Dermis microvascular lymphatic vessel endothelial cell (primary cell): ENCODE data around the gene CCDC92. TPM values are rescaled to one million over a fixed set of nuclear protein-coding genes. Genes with fewer than 3 reads are reported as not detected.
A peak's percentile ranks its signal among the peaks of the same experiment; 100 is the strongest.

Experiments used
- DNase-seq, 2 donors: peaks; one replicate each; pipeline versions ENCODE4 v3.0.0 to v3.0.0-alpha.2; 2010; ENCODE audit warnings: low read depth in 2 of 2
- total RNA-seq: library from RNA; depleted of rRNA; stranded (reverse); fragments of >200 nt; gene quantifications from 2 replicates; pipeline ENCODE4 v1.2.1, GENCODE V29; 2014

The CCDC92 gene
- 4.1 and 7.0 TPM in 2 replicates for total RNA-seq

DNA sequence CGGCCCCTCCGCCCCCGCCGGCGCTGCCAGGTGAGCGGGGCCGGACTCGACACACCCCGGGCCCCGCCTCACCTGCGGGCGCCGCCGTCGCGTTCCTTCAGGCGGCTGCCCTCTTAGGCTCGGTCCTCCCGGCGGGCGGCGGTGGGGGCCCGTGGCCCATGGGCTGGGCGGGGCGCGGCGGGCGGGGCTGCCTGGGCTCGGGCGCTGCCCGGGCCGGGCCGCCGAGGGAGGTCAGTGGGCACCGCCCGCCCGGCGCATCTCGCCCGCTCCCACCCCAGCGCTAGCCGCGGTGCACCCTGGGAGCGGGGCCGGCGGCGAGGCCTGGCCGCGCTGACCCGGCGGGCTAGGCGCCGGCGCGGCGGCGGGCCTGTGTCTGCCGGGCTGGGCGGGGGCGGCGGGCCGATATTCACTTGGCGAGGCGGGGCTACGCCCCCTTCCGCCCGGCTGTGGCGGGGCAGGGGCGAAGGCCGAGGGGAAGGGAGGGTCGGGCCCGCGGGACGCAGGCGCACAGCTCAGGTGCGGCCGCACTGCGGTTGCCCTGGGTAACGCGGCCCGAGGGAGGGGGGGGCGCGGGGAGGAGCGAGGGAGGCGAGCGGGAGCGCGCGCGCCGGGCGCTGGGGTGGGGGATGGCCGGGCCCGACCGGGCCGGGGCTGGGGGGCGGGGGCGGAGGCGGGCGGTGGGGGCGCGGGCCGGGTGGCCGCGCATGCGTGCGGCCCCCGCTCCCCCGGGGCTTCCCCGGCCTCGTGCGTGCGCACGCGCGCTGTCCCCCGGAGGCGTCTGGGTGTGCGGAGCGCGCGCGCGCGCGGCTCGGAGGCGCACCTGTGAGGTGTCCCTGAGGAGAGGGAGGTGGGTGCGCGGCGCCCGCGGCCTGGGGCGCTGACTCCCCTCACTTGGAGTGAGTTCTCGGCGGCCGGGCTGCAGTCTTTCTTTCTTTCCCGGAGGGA is at the start of gene CCDC92, which contains the start of gene ZNF664:
Gene CCDC92, minus strand, starts transcription at position 375 of the 945 bp plus-strand sequence. CDS start 28,526 bp downstream, outside the sequence.
Gene ZNF664, plus strand, starts transcription at position 759 of the 945 bp plus-strand sequence. CDS start 38,930 bp downstream, outside the sequence.
- peak; percentile 76 to 93 for DNase-seq

DNA sequence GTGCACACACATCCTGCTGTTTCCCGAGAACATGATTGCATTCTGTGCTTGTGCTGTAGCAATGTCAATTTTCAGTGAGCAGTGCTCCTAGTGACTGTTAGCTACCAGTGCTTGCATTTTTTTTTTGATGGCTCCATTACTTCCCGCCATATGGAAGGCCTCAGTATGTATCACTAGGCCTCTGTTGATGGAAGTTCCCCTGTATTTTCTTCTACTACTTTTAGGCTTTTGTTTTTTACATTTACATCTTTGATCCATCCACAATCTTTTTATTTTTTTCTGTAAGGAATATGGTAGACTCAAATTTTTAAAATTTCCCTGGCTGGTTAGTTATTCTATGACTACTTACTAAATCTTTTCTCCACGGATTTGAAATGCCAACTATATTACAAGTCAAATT is 49.5 kb upstream of the CCDC92 start:
- DNase-seq = no peak

GRCh38 chr12:124021007-124021406 is 48.4 kb upstream of the CCDC92 start:
- no peak for DNase-seq

DNA sequence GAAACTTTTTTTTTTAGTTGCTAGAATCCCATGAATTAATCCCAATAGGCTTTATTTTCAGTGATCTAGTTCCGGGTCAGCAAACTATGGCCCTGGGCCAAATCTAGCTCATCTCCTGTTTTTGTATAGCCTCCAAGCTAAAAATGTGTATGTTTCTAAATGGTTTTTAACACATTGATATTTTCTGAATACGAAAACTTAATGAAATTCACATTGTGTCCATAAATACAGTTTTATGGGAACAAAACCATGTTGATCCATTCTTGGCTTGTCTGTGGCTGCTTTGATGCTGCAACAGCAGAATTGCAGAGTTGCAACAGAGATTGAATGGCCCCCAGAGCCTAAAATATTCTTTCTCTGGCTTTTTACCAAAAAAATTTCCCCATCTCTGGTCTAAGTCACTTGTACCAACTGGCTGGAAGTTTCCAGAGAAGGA is 47.9 kb upstream of the CCDC92 start:
- no peak for DNase-seq

GRCh38 chr12:124019115-124019514 is 46.5 kb upstream of the CCDC92 start:
- DNase-seq = no peak

- peak in 1 of 2 donors; percentile 33 for DNase-seq
These were observed 45.9 kb upstream of the CCDC92 start for GRCh38 chr12:124018539-124018938.

- no peak for DNase-seq
These were observed 44.4 kb upstream of the CCDC92 start for GRCh38 chr12:124017064-124017463.

DNA sequence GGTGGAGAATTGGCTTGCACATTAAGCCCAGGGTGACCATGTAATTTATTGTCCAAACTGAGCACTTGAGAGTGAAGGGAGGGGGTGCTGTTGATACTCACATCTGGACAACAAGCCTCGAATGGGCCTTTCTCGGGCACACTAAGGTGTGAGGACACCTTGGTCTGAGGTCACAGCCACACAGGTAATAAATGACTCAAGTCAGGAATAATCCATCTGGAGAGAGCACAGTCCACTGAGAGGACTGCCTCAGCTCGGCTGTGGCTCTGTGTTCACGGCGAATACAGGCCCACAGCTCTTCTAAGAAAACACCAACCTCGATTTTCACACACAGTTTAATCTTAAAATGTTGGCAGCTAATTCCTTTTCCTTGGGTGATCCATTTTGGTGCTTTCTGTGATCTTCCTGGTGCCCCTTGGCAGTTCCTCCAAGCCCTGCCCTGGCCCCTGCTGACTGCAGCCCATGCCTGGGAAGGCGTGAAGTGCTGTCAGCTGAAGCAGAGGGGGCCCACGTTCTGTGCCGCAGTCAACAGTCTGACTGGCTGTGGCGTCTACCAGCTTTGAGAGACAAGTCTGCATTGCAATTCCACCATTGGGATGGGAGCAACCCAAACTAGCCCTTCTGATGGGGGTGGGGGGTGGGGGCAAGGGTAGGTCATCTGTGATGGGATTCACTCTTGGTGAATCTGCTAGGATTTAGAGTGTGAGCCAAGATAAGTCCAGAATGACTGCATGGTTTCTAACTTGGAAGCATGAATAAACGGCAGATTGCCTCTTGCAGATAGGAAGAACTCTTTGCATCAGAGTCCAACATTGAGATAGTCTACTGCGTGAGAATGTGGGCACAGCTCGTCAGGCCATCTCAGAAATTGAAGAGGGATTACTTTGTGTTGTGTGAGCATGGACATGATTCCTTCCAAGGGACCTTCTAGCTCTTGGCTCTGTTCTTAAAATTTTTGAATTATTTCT is 43.1 kb upstream of the CCDC92 start:
- no peak for DNase-seq

DNA sequence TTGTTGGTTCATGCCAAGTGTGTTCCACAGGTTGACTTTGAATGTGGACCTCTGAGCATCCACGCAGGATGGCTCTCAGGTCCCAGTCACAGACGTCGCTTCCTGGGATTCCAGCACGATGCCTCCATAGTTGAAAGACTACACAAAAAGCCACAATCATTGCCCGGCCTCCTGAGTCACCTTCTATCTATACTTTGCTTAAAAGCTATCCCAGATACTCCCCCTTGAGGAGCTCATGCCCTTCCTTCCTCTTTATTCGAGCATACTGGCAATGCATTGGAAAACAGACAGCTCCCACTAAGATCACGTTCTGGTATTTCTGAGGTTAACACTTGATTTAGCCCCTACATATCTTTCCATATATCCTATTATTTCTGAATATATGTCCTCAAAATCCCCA is 40.4 kb upstream of the CCDC92 start:
- DNase-seq = no peak

GRCh38 chr12:124011435-124012115 is 38.9 kb upstream of the CCDC92 start:
- DNase-seq = no peak

GRCh38 chr12:124010687-124011086 is 38.1 kb upstream of the CCDC92 start:
- no peak for DNase-seq

- no peak for DNase-seq
These were observed 37.1 kb upstream of the CCDC92 start for GRCh38 chr12:124009781-124010180.

DNA sequence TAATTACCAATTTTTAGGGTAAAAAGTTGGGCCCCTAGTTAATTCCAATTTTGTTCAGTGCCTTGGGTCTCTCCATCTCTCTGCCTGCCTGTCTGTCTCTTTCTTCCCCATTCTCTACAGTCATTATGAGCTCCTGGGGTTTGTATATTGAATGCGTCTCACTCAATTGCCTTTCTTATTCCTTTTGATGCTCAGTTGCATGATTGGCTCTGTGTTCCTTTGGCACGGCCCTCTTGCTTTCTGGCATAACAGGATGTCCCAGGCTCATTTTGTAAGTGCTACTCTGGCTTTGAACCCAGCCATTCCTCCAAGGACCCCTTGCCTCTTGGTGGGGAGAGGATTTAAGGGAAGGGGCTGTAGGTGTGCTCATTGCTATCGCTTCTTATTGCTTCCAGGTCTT is 36.0 kb upstream of the CCDC92 start:
- no peak for DNase-seq

DNA sequence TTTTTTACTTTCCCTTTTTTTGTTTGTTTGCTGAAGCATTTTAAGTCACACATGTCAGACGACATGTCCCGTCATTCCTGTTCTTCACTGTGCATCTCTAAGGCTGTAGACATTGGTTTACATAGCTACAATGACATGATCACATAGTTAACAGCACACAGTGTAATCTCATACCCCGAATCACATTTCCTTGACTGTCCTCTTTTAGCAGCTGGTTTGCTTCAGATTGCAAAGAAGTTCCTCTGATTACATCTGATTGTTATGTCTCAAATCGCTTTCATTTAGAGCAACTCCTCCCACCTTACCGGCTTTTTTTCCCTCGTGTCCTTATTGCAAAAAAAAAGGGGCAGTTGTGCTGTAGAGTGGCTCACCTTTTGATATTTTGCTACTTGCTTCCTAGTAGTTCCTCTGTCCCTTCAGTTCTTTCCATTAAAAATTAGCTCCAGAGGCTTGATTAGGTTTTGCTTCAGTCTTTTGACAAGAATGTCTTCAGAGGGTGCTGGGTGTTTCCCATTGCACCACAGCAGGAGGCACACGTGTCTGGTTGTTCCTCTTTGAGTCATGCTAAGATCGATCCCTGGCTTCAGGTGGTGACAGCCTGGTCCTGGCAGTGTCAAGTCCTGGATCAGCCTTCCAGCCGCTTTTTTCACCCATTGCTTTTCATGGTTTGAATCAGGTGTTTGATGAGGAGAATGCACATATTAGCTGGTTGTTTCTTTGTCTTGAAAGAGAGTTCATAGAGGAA is 35.4 kb upstream of the CCDC92 start:
- DNase-seq = no peak

DNA sequence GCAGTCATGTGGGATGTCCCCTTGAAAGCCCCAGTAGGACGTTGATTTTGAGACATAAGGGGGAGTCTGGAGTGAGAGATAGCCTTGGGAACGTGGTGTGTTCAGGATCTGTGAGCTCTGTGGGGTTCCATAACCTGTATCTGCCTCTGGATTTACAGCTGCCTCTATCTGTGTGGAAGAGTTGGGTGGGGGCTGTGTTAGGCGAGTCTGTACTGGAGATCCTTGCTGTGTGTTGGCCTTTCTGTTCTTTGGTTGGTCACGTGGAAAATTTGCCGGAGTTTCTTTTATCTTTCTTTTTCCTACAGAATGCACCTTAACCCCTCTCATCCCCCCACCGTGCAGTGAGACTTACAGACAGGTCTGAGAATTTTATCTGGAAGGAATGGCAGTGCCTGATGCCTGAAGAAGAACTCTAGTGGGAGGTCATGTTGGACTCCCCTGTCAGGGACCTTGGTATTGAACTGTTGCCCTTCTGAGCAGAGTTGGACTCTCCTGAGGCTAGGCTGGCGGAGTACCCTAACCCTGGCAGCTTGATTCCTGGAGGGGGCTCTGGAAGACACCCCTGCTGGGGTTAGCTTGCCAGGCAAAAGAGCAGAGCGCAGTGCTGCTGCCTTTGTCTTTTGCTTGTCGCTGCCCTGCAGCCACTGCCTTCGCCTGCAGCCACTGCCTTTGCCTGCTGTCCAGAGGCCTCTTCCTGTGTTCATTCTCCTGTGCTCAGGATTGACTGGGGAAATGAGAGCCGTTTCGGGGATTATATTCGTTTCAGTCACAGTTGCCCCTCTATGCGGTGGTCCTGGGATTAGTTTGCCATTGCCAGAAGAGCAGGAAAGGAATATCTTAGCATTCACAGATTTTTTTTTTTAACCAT is 34.4 kb upstream of the CCDC92 start:
- no peak for DNase-seq

DNA sequence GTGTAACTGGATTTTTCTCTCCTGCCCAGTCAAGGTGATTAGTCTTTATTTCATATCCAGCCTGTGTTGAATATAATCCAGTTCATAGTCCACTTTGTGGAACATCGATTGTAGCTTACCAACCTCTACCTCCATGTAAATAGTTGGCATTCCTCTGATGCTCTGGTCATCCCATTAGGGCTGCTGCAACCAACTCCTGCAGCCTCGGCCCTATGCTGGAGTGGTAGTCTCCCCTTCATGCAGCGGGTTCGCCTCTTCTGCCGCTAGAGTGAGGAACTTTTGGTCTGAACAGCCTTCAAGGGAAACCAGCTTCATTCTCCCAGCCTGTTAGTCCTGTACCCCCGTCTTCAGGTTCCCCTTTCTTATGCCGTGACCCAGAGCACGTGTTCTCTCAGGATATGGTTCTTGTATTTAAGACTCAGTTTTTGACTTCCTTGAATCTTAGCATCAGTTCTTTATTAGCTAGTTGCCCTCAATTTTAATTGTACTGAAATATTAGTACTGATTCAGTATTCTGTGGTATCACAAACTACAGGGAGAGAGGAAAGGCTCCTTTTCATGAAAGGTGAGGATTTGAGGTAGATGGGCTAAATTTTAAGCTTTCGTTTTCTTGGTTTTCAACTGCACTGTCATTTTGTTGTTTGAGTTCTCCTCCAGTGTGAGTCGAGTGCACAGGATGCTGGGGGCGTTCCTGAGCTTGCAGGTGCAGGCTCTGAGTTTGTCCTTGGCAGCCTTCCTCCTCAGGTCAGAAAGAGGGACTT is 33.6 kb upstream of the CCDC92 start:
- DNase-seq = no peak

DNA sequence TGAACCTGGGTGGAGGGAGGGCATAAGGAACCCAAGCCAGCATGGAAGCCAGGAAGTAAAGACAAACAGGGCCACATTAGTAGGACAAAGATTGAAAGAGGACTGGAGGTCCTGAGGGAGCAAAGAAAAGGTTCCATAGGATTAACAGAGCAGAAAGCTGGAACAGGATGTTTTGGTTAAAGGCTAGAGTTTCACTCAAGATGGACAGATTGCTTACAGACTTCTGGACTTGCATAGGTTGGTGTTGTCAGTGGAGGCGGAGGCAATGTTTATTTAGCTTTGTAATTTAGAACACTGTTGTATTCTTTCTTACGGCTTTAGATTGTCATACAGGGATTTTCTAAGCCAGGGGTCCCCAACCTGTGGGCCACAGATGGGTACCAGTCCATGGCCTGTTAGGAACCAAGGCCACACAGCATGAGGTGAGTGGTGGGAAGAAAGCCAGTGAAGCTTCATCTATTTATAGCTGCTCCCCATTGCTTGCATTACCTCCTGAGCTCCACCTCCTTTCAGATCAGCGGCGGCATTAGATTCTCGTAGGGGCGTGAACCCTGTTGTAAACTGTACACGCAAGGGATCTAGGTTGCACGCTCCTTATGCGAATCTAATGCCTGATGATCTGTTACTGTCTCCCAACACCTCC is 31.7 kb upstream of the CCDC92 start:
- no peak for DNase-seq

- DNase-seq = no peak
These were observed 30.0 kb upstream of the CCDC92 start for GRCh38 chr12:124002654-124003053.
